ENCODE results near the gene NIT1.

DNA sequence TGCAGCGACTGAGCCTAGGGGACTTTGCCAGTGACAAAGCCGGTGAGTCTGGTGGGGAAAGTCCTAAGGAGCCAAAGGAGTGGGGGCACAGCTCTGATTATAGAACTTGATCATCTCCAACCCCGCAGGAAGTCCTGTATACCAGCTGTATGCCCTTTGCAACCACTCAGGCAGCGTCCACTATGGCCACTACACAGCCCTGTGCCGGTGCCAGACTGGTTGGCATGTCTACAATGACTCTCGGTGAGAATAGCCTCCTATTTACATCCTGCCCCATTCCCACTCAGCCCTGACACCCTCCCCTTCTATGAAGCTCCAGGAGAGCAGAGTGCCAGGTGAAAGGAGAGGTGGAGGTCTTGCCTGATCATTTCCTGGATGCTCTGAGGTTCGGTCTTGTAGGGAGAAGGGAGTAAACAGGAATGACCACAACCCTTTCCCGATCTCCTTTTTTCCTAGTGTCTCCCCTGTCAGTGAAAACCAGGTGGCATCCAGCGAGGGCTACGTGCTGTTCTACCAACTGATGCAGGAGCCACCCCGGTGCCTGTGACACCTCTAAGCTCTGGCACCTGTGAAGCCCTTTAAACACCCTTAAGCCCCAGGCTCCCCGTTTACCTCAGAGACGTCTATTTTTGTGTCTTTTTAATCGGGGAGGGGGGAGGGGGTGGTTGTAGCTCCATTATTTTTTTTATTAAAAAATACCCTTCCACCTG, 47.2 kb downstream of the NIT1 start:
- TF ChIP-seq, protein P1, sequence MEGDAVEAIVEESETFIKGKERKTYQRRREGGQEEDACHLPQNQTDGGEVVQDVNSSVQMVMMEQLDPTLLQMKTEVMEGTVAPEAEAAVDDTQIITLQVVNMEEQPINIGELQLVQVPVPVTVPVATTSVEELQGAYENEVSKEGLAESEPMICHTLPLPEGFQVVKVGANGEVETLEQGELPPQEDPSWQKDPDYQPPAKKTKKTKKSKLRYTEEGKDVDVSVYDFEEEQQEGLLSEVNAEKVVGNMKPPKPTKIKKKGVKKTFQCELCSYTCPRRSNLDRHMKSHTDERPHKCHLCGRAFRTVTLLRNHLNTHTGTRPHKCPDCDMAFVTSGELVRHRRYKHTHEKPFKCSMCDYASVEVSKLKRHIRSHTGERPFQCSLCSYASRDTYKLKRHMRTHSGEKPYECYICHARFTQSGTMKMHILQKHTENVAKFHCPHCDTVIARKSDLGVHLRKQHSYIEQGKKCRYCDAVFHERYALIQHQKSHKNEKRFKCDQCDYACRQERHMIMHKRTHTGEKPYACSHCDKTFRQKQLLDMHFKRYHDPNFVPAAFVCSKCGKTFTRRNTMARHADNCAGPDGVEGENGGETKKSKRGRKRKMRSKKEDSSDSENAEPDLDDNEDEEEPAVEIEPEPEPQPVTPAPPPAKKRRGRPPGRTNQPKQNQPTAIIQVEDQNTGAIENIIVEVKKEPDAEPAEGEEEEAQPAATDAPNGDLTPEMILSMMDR (IDR thresholded peaks at IDR 0.05; ENCODE audit: low read length): no peak
- TF ChIP-seq EZH2phosphoT487 (IDR thresholded peaks at IDR 0.05; ENCODE audit: low read length): no peak
- TF ChIP-seq EZH2 (optimal IDR thresholded peaks at IDR 0.05; ENCODE audit: low read depth, low read length): no peak

Data from MM.1S (cell line).